Measurements from ENCODE around the gene TFB1M.
"Not testable (repeated sequence)": the region's sequence is repeated elsewhere in the genome, so short reads cannot be mapped to it uniquely, and the experiment has no call there.

Gene TFB1M

DNA sequence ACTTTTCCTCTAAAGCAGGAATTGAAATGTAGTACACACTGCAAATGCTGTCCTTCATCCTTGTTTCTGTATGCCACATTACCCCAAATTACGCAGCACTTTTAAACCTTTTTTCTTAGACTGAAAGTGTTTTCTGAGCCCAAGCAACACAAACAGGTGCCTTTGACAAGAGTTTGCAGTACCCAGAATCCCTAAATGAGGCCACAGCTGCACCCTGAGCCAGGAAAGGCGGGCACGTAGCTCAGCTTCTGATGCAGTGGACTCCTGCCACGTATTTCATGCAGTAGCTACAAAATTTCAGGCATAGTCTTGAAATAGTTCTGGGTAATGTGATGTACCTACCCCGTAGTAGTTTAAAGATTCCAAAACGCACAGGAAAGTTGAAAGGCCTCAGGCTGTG is 81.4 kb downstream of the TFB1M start:
- DNase-seq, result no peak

DNA sequence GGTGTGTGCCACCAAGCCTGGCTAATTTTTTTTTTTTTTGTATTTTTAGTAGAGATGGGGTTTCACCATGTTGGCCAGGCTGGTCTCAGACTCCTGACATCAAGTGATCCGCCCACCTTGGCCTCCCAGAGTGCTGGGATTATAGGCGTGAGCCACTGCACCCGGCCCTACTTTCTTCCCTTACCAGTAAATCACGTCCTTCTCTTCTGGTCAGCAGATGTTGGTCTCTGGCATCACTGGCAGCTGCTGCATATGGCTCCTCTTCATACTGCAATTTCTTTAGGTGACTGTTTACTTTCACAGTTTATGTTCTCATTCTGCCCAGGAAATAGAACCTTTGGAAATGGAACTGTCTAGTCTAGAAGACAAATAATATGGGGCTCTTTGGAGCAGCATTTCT is 83.3 kb downstream of the TFB1M start:
- not testable (repeated sequence) for DNase-seq

DNA sequence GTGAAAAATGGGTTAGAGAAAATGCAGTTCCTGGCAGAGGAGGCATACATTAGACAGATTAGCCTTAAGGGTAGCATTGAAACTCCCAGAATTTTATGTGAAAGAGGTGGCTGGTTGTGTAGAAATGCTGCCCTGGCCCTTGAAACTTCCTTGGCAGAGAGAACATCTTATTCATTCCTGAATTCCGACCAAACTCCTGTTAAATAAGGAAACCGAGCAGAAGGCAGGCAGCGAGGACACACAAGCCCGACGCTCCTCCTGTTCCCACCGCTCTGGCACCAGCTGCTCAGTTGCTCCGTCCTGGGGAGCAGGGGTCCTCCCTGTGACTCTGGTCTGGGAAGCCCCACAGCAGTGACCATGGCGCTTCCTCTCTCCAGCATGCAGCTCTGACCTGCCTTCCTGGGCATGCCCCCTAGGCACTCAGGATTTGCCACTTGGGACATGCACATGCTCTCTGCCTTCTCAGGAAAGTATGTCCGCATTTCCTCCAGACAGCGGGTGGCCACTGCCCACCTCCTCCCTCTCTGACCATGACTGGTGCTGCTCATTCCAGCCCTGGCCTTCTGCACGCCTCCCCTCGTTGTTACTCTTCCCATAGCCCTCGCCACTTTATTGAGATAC is 85.6 kb downstream of the TFB1M start:
- no peak for DNase-seq

DNA sequence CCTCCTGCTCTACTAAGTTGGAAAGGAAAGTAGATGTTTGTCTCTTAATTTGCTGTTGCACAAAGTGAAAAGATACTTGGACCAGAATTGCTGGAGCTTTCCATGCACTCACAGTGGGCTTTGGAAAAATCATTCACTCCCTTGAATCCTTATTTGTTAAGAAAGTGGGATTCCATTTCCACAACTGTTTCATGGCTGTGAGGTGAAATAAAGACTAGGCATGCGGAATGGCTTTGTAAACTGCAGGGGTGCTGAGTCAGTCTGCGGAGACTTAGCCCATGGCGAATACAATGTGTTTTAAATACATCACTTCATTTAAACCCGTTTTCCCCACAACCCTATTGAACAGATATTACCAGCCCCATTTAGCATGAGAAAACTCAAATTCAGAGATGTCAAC is 87.2 kb downstream of the TFB1M start:
- DNase-seq, result no peak

DNA sequence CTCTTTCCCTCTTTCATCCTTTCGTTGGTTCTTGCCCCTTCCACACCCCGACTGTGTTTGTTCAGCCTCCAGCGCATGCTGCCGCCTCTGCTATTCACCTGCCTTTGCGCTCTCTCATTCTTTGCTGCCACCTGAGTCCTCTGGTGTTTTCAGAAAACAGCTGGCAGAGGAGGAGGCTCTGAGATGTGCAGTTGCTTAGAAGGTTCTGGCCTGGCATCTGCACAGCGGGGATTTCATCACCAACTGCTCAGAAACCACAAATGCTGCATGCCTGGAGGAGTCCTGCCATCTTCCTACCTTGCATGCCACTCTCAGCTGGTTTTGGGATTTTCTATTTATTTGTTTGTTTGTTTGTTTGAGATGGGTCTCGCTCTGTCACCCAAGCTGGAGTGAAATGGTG is 89.7 kb downstream of the TFB1M start:
- no peak for DNase-seq

DNA sequence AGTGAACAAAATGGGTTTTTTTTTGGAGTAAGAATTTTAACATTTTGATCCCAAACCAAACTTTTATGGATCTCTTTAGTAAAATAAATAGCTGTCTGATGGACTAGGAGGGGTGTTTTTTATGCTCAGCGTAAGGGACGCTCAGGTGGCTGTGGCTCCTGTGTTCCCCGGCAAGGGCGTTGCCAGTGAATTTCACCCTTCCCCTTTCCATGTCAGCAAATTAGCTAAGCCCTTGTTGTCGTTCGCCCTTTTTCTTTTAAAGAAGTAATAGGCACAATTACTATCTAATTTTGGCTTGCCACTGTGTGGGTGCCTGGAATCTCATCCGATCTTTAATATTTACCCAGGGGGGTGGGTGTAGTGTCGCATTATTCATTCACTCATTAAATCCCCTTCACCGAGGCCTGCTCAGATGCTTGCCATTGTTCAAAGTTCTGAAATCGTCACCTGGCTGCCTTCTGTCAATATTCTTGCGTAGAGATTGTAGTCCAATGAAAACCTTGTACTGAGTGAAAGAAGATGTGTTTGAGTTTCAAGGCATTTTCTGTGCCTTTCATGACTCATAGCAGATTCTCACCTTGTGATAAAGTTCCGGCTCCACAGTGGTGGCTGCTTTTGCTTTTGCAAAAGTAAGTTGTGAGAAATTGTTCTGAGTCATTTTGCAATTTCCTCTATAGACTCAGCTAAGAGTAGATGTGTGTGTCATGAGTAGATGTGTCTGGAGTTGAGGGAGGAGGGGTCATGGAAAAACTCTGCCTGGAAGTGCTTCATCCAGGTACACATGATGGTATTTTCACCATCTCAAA is 90.4 kb downstream of the TFB1M start:
- DNase-seq, result peak; percentile 43

DNA sequence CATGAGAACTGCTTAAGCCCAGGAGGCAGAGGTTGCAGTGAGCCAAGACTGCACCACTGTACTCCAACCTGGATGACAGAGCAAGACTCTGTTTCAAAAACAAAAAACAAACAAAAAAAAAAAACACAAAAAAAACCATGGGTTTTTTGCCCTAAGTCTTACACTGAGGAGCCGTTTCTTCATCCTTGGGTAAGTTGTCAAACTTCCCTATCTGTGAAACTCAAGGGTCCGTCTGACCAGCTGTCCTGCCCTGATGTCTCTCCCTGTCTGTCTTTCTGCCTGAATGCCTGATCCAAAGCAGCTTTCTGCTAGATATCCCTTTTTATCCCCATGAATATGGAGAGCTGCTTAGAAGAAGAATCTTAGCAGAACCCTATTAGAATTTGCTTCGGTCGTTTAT is 91.8 kb downstream of the TFB1M start:
- DNase-seq, result no peak

DNA sequence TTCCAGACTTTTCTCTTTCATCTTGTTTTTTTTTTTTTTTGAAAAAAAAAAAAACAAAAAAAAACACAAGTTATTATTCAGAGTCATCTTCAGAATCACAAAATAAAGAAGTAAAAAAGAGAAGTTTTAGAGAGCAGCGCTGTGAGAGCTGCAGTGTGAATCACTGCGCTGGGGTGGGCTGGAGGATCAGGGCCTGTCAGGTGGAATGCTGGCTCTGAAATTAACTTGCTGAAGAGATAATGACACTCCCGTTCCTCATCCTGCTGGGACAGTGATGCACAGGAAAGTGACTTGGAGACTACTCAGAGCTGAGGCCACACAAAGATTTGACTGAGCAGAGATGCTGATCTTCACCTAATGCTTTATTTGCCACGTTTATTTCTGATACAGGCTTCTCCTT is 93.2 kb downstream of the TFB1M start:
- no peak for DNase-seq

DNA sequence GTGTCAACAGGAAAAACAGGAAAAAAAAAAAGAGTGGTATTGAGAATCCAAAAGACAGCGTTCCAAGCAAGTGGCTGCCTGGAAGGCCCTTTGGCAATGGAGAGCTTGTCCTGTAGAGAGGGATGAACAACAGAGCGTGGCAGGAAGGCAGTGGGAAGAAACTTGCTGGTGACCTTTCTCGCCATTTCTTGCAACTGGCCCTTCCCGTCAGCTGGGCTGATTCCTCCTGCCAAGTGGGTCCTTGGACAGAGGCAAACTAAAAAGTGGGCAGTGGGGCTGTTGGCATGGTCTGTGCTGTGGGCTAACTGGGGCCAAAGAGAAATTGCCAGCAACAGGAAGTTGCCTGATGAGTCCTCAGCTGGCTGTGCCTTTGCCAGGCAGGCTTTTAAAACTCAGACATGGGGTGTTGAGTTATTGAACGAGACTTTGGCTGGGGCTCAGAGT is 94.4 kb downstream of the TFB1M start:
- DNase-seq, result no peak

DNA sequence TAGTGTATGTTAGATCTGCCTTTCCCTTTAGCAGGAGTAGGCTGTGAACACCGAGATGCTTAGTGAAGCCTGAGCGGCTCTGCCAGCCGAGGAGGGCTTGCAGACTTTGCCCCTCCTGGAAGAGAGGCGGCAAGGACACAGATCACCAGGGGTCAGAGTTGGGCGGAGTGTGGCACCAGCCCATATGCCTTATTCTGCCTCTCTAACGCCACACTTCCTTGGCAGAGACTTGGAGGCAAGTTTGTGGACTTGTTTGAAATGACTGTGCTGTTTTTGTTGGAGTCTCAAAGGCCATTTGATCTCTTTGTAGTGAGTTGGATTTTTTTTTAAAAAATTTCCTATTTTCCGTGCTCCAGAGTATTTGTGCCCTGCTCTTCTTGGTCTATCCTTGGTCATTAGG is 95.0 kb downstream of the TFB1M start:
- no peak for DNase-seq

DNA sequence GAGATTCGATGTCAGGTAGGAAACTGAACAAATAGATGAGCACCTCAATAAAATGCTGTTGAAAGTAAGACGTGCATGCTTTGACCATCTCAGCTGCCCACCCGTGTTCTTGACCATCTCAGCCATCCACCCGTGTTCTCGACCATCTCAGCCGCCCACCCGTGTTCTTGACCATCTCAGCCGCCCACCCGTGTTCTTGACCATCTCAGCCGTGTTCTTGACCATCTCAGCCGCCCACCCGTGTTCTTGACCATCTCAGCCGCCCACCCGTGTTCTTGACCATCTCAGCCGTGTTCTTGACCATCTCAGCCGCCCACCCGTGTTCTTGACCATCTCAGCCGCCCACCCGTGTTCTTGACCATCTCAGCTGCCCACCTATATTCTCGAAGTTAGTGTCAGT is 95.6 kb downstream of the TFB1M start:
- not testable (repeated sequence) for DNase-seq

DNA sequence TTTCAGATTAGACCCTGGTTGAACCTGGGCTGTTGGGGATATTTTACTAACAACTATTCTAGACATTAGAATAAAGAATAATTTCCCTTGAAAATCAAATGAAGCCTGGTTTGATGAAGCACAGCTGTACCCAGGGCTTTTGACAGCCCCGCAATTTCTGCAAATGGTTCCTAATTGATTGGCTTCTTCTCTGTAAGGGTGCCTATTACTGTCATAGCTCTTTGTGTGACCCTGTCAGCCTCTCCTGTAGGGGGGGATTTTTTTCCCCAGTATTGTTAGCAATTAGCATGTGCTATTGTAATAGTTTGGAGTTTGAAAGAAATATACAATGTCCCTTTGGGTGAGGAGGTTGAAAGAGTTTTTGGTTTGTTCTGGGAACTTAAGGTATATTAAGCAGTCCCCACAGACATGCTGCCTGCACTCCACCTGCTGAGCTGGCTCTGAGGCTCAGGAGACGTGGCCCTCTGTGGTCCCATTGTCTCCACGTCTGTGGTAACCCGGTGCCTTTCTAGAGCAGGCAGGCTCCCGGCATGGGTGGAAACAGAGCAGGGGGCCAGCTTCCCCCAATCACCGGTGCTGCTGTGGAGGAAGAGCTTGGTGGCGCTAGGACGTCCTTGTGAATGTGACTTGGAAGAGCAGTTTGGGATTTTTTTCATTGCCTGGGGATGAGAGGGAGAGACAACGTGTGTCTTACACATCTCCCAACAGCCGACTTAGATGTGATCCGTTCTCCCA is 97.8 kb downstream of the TFB1M start:
- DNase-seq, result no peak

DNA sequence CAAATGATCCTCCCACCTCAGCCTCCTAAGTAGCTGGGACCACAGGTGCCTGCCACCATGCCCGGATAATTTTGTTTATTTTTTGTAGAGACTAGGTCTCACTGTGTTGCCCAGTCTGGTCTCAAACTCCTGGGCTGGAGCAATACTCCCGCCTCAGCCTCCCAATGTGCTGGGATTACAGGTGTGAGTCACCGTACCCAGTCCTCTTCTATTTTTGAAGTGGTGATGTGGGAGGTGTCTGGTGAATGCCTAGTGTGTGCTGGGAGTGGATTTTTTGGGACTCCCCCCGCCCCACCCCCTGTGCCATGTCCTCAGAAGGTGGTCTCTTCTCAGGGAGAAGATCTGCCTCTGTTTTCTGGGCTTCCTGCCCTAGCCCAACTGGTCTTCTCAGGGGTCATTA is 98.4 kb downstream of the TFB1M start:
- no peak for DNase-seq

DNA sequence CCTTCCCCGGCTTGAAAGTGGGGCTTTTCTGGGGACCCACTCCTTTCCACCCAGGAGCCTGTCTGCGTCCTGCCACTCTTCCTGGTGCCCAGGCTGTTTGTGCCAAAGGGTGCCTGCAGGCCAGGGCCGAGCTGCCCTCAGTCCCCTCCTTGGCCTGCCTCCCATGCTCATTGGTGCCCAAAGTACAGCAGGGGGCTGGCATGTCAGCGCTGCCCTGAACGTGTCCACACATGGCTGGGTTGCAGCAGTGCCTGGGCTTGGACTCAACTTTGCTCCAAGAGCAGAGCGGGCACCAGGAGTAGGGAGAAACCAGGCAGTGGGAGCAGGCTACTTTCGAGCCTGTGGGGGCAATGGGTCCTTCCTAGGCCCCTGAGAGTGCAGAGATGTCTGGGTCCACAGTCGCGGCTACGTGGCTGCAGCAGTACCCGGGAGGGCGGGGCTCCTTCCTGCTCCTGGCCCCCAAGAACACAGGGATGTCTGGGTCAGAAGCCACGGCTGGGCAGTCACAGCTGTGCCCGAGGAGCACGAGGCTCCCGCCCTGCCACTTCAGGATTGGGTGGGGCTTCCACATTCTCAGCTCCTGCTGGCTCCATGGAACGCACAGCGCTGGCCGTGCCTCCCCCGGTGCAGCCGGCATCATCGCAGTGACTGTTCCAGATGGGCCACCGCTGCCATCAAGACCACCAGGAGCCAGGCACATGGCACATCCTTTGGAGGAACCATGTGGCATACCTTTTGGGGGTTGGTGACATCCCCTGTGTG is 100.5 kb downstream of the TFB1M start:
- no peak for DNase-seq

DNA sequence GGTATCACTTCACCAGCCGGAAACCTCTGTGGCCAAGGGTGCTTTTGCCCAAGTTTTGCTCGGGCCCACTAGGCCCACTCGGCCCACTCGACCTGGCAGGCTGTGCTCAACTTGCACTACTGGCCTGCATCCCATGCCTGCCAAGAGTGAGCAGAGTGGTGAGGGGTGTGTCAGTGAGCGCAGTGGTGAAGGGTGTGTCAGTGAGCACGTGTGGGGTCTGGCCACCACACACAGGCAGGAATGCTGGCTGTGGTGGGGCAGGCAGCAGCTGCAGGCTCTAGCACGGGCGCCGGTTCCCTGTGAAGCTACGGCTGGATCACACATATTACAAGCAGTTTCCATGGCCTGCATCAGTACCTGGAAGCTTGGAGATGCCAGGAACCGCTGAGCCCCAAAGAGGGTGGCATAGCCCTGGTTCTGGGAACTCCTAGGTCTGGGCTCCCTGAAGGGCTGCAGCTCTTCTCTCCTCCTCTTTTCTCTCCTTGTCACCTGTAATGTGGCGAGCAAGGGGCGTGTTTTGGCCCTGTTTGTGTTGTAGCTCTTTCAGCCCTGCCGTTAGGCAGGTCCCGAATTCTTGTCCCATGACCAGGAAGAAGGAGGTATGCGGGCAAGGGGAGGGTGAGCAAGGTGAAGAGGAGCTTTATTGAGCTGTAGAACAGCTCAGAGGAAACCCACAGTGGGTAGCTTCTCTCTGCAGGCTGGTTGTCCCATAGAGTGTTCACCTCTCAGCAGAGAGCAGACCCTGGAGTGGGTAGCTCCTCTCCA is 101.5 kb downstream of the TFB1M start:
- DNase-seq, result no peak

DNA sequence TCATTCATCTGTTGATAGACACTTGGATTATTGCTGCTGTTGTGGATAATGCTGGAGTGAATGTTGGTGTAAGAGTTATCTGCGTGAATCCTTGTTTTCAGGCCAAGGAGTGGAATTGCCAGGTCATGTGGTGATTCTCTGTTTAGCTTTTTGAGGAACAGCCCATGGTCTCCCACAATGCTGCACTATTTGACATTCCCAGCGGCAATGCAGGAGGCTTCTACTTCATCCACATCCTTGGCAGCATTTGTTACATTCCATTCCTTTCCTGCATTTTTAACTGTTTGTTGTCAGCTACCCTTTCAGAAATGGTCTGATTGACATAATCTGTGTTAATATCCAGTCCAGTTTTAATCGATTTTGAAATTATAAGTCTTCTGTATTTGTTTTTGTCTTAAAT is 102.2 kb downstream of the TFB1M start:
- DNase-seq, result no peak

DNA sequence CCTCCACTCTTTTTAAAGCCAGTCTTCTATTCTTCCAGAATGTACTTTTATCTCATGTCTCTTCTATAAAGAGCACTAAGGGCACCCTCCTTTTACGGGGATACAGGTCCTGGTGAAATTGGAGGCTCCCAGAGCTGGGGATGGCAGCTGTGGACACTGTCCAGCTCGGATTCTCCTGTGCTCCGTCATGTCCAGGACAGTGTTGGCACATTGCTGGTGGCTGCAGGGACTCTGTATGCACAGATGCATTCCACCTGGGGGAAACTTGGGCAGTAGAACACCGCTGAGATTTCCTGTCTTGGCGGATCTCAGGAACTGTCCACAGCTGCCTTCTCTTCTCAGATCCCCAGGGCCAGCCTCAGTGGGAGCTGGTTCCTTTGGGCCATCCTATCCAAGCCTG is 107.1 kb downstream of the TFB1M start:
- DNase-seq, result no peak
